ENCODE data around the gene ZNF48.

GRCh38 chr16:30370456-30371247, 24.6 kb upstream of the ZNF48 start, which contains the start of gene TBC1D10B:
- peak in 2 of 6 experiments; percentile 35 to 41 for TF ChIP-seq CTCF (IDR thresholded peaks at IDR 0.05)
- TF ChIP-seq POLR2A (IDR thresholded peaks at IDR 0.05), result peak in 3 of 4 donors; percentile 40 to 72 (median 54)

Data from esophagus squamous epithelium (tissue), 4 donors.